HCT116 (cell line): ENCODE measurements around the gene AZIN2.

Experiments
- EGR1 ChIP-seq: IDR thresholded peaks from 2 replicates; pipeline ENCODE4 v1.6.1; 2012; ENCODE audit warnings: low read depth
- EZH2 ChIP-seq: fragments of 200-600 bp; sonication (generic); IDR thresholded peaks from 2 replicates; pipeline ENCODE4 v1.6.1; 2017; ENCODE audit warnings: antibody characterized with exemption, mixed run types
- SP1 ChIP-seq: IDR thresholded peaks from 2 replicates; pipeline ENCODE4 v1.6.1; 2012; ENCODE audit warnings: low read depth
- YY1 ChIP-seq: IDR thresholded peaks from 2 replicates; pipeline ENCODE4 v1.6.1; 2011; ENCODE audit warnings: low read length, low read depth, moderate library complexity, mild to moderate bottlenecking; ENCODE audit not compliant: insufficient replicate concordance; ENCODE audit errors: extremely low read depth
- TF ChIP-seq, protein P1 (sequence below), 3 experiments: fragments of 200-600 bp in 1 of 3; sonication (generic) in 1 of 3; IDR thresholded peaks in 2 of 3; conservative IDR thresholded peaks in 1 of 3; 2 replicates each; pipeline ENCODE4 v1.5.1; 2012 to 2017; ENCODE audit warnings: low read depth in 2 of 3, low read length in 2 of 3, antibody characterized with exemption in 1 of 3, borderline replicate concordance in 1 of 3, control low read depth in 1 of 3, mild to moderate bottlenecking in 1 of 3, mixed read lengths in 1 of 3, mixed run types in 1 of 3, moderate library complexity in 1 of 3; ENCODE audit not compliant: insufficient read depth in 1 of 3

DNA sequence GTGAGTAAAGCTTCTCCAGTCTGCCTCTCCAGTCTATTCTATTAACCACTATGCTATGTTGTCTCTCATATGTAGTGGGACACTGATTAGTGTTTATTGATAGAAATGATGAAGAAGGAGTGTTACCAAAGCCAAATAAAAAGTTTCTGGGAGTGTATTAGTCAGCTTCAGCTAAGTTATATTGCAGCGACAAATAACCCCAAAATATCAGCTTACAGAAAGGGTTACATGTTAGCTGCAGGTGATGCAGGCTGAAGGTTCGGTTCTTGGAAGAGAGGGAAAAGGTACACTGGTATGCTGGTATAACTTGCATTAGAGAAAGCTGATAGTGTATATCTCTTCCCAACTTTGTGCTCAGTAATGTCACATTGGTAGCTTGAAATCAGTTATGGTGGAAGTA, 33.7 kb upstream of the AZIN2 start:
- TF ChIP-seq EGR1 (no peak), YY1 (no peak), EZH2 (no peak), SP1 (no peak)
- TF ChIP-seq, protein P1, sequence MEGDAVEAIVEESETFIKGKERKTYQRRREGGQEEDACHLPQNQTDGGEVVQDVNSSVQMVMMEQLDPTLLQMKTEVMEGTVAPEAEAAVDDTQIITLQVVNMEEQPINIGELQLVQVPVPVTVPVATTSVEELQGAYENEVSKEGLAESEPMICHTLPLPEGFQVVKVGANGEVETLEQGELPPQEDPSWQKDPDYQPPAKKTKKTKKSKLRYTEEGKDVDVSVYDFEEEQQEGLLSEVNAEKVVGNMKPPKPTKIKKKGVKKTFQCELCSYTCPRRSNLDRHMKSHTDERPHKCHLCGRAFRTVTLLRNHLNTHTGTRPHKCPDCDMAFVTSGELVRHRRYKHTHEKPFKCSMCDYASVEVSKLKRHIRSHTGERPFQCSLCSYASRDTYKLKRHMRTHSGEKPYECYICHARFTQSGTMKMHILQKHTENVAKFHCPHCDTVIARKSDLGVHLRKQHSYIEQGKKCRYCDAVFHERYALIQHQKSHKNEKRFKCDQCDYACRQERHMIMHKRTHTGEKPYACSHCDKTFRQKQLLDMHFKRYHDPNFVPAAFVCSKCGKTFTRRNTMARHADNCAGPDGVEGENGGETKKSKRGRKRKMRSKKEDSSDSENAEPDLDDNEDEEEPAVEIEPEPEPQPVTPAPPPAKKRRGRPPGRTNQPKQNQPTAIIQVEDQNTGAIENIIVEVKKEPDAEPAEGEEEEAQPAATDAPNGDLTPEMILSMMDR (IDR thresholded peaks at IDR 0.05 in 2 of 3, conservative IDR thresholded peaks at IDR 0.05 in 1 of 3; ENCODE audit: borderline replicate concordance in 1 of 3, insufficient read depth in 1 of 3, low read depth in 2 of 3, low read length in 2 of 3): no peak
